Vagina (tissue), 2 donors: Measurements from ENCODE around the gene CLEC2L.

Source experiments
- POLR2A ChIP-seq, 2 donors: fragments of 450-650 bp; IDR thresholded peaks; one replicate each; pipeline ENCODE4 v1.6.1; 2017; ENCODE audit warnings: antibody characterized with exemption in 2 of 2, mild to moderate bottlenecking in 2 of 2, moderate library complexity in 2 of 2
- POLR2AphosphoS5 ChIP-seq, 2 donors: sonication (generic); formaldehyde crosslinking; IDR thresholded peaks; one replicate each; pipeline ENCODE4 v1.9.0; 2017; ENCODE audit warnings: antibody characterized with exemption in 2 of 2, mild to moderate bottlenecking in 2 of 2, low read depth in 1 of 2; ENCODE audit not compliant: insufficient read depth in 1 of 2

DNA sequence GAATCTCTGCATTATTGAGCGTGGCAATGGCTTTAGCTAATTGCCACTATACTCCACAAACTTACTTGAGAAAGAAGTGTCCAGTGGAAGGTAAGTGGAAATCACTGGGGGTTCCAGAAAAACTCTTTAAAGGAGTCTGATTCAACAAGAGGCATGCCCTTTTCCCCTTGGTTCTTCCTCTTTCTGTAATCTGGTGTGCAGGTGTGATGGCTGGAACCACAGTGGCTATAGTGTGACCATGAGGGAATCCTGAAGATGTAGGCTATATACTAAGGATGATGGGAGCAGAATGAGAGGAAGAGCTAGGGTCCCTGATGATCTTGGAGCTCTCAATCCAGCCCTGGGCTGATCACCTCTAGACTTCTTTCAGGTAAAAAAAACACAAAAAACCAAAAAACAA lies 2.0 kb upstream of the CLEC2L start:
- no peak for TF ChIP-seq POLR2AphosphoS5 (IDR thresholded peaks at IDR 0.05; ENCODE audit: insufficient read depth in 1 of 2, low read depth in 1 of 2)
- TF ChIP-seq POLR2A (IDR thresholded peaks at IDR 0.05), result no peak
